SK-N-SH (cell line): Measurements from ENCODE around the gene SIT1.

Experiments
- CHD2 ChIP-seq: fragments of 150-350 bp; IDR thresholded peaks from 2 replicates; pipeline ENCODE4 v1.6.1; 2018; ENCODE audit warnings: low read length; ENCODE audit not compliant: partially characterized antibody
- EP300 ChIP-seq, 2 experiments: IDR thresholded peaks; 2 replicates each; pipeline versions ENCODE4 v1.4.0 to v1.6.1; 2012; ENCODE audit warnings: borderline replicate concordance in 1 of 2, low read depth in 1 of 2, low read length in 1 of 2
- EZH2phosphoT487 ChIP-seq: fragments of 200-600 bp; sonication (generic); IDR thresholded peaks from 2 replicates; pipeline ENCODE4 v1.6.1; 2017; ENCODE audit warnings: low read depth, mixed run types, mild to moderate bottlenecking, antibody characterized with exemption, moderate library complexity, borderline replicate concordance
- NFIC ChIP-seq: IDR thresholded peaks from 2 replicates; pipeline ENCODE4 v1.4.0; 2012; ENCODE audit warnings: borderline replicate concordance
- POLR2AphosphoS5 ChIP-seq: IDR thresholded peaks from 2 replicates; pipeline ENCODE4 v1.6.1; 2012; ENCODE audit warnings: low read depth, low read length
- RAD21 ChIP-seq: IDR thresholded peaks from 2 replicates; pipeline ENCODE4 v1.6.1; 2012; ENCODE audit warnings: mild to moderate bottlenecking, low read length
- RFX5 ChIP-seq: IDR thresholded peaks from 2 replicates; pipeline ENCODE4 v1.6.1; 2012; ENCODE audit warnings: mild to moderate bottlenecking, improper control_type of control experiment, low read length
- SIN3A ChIP-seq: IDR thresholded peaks from 2 replicates; pipeline ENCODE4 v1.6.1; 2012; ENCODE audit warnings: low read depth, mild to moderate bottlenecking, low read length, moderate library complexity, borderline replicate concordance
- SMC3 ChIP-seq: IDR thresholded peaks from 2 replicates; pipeline ENCODE4 v1.6.1; 2012; ENCODE audit warnings: low read depth, low read length, improper control_type of control experiment
- TAF1 ChIP-seq: IDR thresholded peaks from 2 replicates; pipeline ENCODE4 v1.6.1; 2012; ENCODE audit warnings: low read depth, mild to moderate bottlenecking, low read length, moderate library complexity, borderline replicate concordance
- TF ChIP-seq, protein P1 (sequence below): fragments of 200-600 bp; sonication (generic); IDR thresholded peaks from 2 replicates; pipeline ENCODE4 v1.6.1; 2017; ENCODE audit warnings: antibody characterized with exemption, mild to moderate bottlenecking, moderate library complexity
- TF ChIP-seq, protein P2 (sequence below): IDR thresholded peaks from 2 replicates; pipeline ENCODE4 v1.4.0; 2012; ENCODE audit warnings: low read depth, borderline replicate concordance
- TF ChIP-seq, protein P3 (sequence below): IDR thresholded peaks from 2 replicates; pipeline ENCODE4 v1.4.0; 2012; ENCODE audit warnings: low read depth

DNA sequence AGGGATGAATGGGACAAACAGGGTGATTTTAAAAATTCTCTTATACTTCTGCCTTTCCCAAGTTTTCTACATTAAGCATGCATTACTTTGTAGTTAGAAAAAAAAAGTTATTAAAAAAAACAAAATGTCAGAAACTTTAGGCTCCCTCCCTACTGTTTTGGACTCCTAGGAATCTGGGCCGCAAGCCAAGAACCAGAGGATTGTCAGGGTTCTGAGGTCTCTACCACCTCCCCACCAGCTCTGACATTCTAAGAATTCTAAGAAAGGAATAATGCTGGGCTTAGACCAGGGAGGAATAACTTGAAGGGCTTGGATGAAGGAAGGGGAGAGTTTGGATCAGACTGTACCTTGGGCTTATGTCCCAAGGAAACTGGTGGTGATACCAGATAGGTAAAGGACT is 15.3 kb upstream of the SIT1 start:
- TF ChIP-seq, protein P1, sequence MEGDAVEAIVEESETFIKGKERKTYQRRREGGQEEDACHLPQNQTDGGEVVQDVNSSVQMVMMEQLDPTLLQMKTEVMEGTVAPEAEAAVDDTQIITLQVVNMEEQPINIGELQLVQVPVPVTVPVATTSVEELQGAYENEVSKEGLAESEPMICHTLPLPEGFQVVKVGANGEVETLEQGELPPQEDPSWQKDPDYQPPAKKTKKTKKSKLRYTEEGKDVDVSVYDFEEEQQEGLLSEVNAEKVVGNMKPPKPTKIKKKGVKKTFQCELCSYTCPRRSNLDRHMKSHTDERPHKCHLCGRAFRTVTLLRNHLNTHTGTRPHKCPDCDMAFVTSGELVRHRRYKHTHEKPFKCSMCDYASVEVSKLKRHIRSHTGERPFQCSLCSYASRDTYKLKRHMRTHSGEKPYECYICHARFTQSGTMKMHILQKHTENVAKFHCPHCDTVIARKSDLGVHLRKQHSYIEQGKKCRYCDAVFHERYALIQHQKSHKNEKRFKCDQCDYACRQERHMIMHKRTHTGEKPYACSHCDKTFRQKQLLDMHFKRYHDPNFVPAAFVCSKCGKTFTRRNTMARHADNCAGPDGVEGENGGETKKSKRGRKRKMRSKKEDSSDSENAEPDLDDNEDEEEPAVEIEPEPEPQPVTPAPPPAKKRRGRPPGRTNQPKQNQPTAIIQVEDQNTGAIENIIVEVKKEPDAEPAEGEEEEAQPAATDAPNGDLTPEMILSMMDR = no peak
- no peak for TF ChIP-seq POLR2AphosphoS5
- TF ChIP-seq CHD2 = no peak
- TF ChIP-seq NFIC = peak; percentile 32; the same call in 1 of the 2 replicates
- TF ChIP-seq EP300 (IDR thresholded peaks at IDR 0.05; ENCODE audit: borderline replicate concordance in 1 of 2, low read depth in 1 of 2, low read length in 1 of 2) = no peak
- TF ChIP-seq, protein P2, sequence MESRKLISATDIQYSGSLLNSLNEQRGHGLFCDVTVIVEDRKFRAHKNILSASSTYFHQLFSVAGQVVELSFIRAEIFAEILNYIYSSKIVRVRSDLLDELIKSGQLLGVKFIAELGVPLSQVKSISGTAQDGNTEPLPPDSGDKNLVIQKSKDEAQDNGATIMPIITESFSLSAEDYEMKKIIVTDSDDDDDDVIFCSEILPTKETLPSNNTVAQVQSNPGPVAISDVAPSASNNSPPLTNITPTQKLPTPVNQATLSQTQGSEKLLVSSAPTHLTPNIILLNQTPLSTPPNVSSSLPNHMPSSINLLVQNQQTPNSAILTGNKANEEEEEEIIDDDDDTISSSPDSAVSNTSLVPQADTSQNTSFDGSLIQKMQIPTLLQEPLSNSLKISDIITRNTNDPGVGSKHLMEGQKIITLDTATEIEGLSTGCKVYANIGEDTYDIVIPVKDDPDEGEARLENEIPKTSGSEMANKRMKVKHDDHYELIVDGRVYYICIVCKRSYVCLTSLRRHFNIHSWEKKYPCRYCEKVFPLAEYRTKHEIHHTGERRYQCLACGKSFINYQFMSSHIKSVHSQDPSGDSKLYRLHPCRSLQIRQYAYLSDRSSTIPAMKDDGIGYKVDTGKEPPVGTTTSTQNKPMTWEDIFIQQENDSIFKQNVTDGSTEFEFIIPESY = no peak
- TF ChIP-seq SIN3A = no peak
- TF ChIP-seq TAF1 = no peak
- TF ChIP-seq RAD21 = no peak
- TF ChIP-seq, protein P3, sequence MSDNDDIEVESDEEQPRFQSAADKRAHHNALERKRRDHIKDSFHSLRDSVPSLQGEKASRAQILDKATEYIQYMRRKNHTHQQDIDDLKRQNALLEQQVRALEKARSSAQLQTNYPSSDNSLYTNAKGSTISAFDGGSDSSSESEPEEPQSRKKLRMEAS = no peak
- TF ChIP-seq EZH2phosphoT487 = no peak
- no peak for TF ChIP-seq SMC3
- TF ChIP-seq RFX5 = no peak
